HUES6 (cell line): ENCODE measurements around the gene PPT2.
"Not testable (repeated sequence)": the region's sequence is repeated elsewhere in the genome, so short reads cannot be mapped to it uniquely, and the experiment has no call there.

Experiments used
- H3K27ac ChIP-seq: 2 replicates; pipeline ENCODE4 v1.7.0; 2013; ENCODE audit warnings: low read depth, mild to moderate bottlenecking, low read length, inconsistent platforms
- H3K27me3 ChIP-seq: 2 replicates; pipeline ENCODE4 v1.6.1; 2013; ENCODE audit warnings: low read length; ENCODE audit not compliant: control insufficient read depth, insufficient read depth
- H3K36me3 ChIP-seq: 2 replicates; pipeline ENCODE4 v1.6.1; 2013; ENCODE audit warnings: low read length; ENCODE audit not compliant: control insufficient read depth, insufficient read depth
- H3K4me1 ChIP-seq: 2 replicates; pipeline ENCODE4 v1.6.1; 2013; ENCODE audit warnings: low read length; ENCODE audit not compliant: control insufficient read depth, insufficient read depth
- H3K4me3 ChIP-seq: 2 replicates; pipeline ENCODE4 v1.5.1; 2013; ENCODE audit warnings: low read depth, low read length
- H3K9ac ChIP-seq: one replicate; pipeline ENCODE4 v1.6.1; 2013; ENCODE audit warnings: mild to moderate bottlenecking, low read length
- H3K9me3 ChIP-seq: 2 replicates; pipeline ENCODE4 v1.6.1; 2013; ENCODE audit warnings: low read depth, low read length; ENCODE audit not compliant: control insufficient read depth, insufficient read depth

PPT2 gene

GRCh38 chr6:32127717-32128592 is 26.0 kb upstream of the PPT2 start, which contains the start of gene ATF6B:
Gene ATF6B (minus strand): TSS chr6:32128246. CDS start chr6:32128207, 39 bp downstream.
- Histone ChIP-seq H3K27me3 (no peaks in the 10 kb centered on the region), H3K4me1 (peaks cover 19% of the 10 kb centered on the region), H3K9me3 (no peaks in the 10 kb centered on the region), H3K9ac (peak within 1 kb of the TSS; percentile 95), H3K4me3 (peak within 1 kb of the TSS; percentile 96), H3K36me3 (peaks cover 11% of the 10 kb centered on the region), H3K27ac (peak within 1 kb of the TSS; percentile 65; the same call in 1 of the 2 replicates)

DNA sequence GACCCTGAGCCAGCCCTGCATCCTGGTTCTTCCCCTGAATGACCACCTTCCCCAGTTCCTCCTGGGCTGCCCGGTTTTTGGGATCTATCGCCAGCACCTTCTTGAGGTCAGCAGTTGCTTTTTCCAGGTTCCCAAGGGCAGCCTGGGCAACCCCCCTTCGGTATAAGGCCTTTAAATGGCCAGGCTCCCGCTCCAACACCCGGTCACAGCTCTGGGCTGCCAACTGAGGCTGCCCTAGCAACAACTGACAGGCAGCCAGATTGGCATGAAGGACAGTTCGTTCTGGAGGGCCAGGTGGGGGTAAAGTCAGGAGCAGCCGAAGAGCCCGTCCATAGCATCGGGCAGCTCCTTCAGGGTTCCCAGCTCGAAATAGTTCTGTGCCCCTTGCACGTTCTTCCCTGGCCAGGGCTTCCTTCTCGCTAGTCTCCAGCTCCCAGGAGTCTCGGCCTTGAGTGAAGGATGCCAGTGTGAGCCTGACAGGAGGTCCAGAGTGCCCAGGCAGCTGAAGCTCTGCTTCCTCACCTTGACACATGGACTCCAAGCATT is 25.1 kb upstream of the PPT2 start:
- peak overlapping the region; percentile 70 for H3K4me3 ChIP-seq
- peaks cover 19% of the 10 kb centered on the region for H3K4me1 ChIP-seq
- H3K9me3 ChIP-seq = no peaks in the 10 kb centered on the region
- no peaks in the 10 kb centered on the region for H3K27me3 ChIP-seq
- peak overlapping the region; percentile 12 for H3K9ac ChIP-seq
- peaks cover 11% of the 10 kb centered on the region for H3K36me3 ChIP-seq
- no peak overlapping the region for H3K27ac ChIP-seq

DNA sequence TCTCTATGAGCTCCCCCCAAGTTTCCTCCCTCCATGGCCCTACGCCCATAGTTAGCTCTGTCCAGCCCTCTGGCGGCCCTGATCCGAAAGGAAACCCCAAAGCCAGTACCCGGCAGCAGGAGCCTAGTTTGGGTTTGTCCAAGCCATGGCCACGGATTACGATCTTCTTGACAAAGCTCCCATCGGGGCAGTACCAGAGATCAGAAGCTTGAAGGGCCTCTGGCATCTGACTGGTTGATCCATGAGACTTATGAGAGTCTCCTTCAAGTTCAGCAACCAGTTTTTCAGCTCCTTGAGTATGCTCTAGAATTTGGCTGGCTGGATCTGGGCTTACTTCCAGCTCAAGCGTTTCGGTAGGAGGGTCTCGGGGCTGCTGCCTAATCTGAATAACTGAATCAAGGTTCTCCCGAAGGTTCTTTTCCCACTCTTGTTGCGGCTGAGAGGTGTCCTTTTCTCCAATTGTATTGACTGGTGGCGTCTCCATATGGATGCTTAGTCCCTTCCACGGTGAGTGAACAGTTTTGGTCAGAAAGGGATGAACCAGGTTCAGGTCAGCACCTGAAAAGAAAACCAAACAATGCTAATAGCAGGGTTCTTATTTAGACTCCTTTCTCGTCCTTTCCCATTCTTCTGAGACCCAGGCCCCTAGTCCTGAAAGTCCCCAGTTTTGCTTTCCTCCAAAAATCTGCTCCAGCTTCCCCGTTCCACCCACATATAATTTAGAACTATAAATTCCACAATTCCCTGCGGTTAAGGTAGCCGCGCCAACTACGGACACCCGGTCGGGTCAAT is 24.4 kb upstream of the PPT2 start:
- H3K9me3 ChIP-seq = no peaks in the 10 kb centered on the region
- H3K36me3 ChIP-seq = peaks cover 7% of the 10 kb centered on the region
- no peaks in the 10 kb centered on the region for H3K27me3 ChIP-seq
- H3K4me3 ChIP-seq = peak overlapping the region; percentile 70
- H3K4me1 ChIP-seq = peaks cover 19% of the 10 kb centered on the region
- no peak overlapping the region for H3K27ac ChIP-seq
- H3K9ac ChIP-seq = peak overlapping the region; percentile 48

- Histone ChIP-seq H3K27ac (no peak overlapping the region), H3K4me1 (peaks cover 19% of the 10 kb centered on the region)
These were observed 22.4 kb upstream of the PPT2 start for GRCh38 chr6:32131439-32131948.

DNA sequence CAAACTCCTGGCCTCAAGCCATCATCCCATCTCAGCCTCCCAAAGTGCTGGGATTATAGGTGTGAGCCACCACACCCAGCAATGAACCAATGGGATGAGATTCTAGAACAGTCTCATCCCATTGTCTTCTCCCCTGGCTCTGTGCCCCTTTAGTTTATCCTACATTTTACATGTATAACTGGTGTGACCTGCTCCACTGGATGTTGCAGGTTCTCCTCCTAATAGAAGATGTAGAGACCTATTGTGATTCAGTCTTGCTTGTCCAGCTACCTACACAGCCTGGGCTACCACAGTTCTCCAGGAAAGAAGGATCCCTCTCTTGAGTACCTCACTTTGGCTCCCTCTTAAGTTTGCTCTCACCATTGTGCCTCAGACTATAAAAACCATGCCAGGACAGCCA is 21.8 kb upstream of the PPT2 start:
- Histone ChIP-seq H3K9ac (no peak overlapping the region), H3K27me3 (no peaks in the 10 kb centered on the region), H3K27ac (no peak overlapping the region), H3K36me3 (no peaks in the 10 kb centered on the region), H3K4me3 (no peak overlapping the region), H3K9me3 (no peaks in the 10 kb centered on the region), H3K4me1 (peaks cover 16% of the 10 kb centered on the region)

More at GRCh38 chr6:32131439-32131948, 22.4 kb upstream of the PPT2 start:
- no peak overlapping the region for H3K4me3 ChIP-seq
- no peaks in the 10 kb centered on the region for H3K27me3 ChIP-seq
- no peaks in the 10 kb centered on the region for H3K36me3 ChIP-seq
- no peak overlapping the region for H3K9ac ChIP-seq
- no peaks in the 10 kb centered on the region for H3K9me3 ChIP-seq

GRCh38 chr6:32133786-32134185 is 20.2 kb upstream of the PPT2 start:
- no peaks in the 10 kb centered on the region for H3K27me3 ChIP-seq
- H3K4me1 ChIP-seq = peaks cover 8% of the 10 kb centered on the region; the same call in 1 of the 2 replicates
- no peaks in the 10 kb centered on the region for H3K36me3 ChIP-seq
- H3K27ac ChIP-seq = no peak overlapping the region
- no peak overlapping the region for H3K9ac ChIP-seq
- no peaks in the 10 kb centered on the region for H3K9me3 ChIP-seq
- H3K4me3 ChIP-seq = no peak overlapping the region

DNA sequence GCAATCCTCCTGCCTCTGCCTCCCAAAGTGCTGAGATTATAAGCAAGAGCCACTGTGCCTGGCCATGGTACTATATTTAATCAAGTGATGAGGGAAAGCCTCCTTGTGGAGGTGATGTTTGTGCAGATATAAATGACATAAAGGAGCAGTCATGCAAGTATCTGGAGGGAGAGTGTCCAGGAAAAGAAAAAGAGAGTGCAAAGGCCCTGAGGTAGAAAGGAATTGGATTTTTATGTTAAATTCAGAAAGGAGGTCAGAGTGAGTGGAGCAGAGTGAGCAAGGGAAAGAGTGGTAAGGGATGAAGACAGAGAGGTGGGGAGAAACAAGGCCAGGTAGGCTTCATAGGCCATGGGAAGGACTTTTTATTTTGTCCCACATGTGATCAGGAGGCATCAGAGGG is 16.5 kb upstream of the PPT2 start:
- no peaks in the 10 kb centered on the region for H3K9me3 ChIP-seq
- H3K4me3 ChIP-seq = no peak overlapping the region
- H3K27ac ChIP-seq = no peak overlapping the region
- H3K4me1 ChIP-seq = no peaks in the 10 kb centered on the region
- H3K27me3 ChIP-seq = no peaks in the 10 kb centered on the region
- H3K36me3 ChIP-seq = no peaks in the 10 kb centered on the region
- H3K9ac ChIP-seq = no peak overlapping the region

- Histone ChIP-seq H3K27me3 (no peaks in the 10 kb centered on the region), H3K4me3 (no peak overlapping the region), H3K9ac (no peak overlapping the region), H3K27ac (no peak overlapping the region), H3K36me3 (no peaks in the 10 kb centered on the region), H3K4me1 (no peaks in the 10 kb centered on the region), H3K9me3 (no peaks in the 10 kb centered on the region)
These were observed 14.4 kb upstream of the PPT2 start for GRCh38 chr6:32139590-32139989.

GRCh38 chr6:32140420-32141046 is 13.4 kb upstream of the PPT2 start:
- Histone ChIP-seq H3K4me3 (no peak overlapping the region), H3K9ac (no peak overlapping the region), H3K36me3 (no peaks in the 10 kb centered on the region), H3K4me1 (no peaks in the 10 kb centered on the region), H3K9me3 (no peaks in the 10 kb centered on the region), H3K27me3 (no peaks in the 10 kb centered on the region), H3K27ac (no peak overlapping the region)

GRCh38 chr6:32144238-32144637 is 9.7 kb upstream of the PPT2 start:
- H3K36me3 ChIP-seq, H3K9me3 ChIP-seq, H3K27me3 ChIP-seq, H3K9ac ChIP-seq, H3K4me3 ChIP-seq, H3K27ac ChIP-seq: not testable (repeated sequence)
- peaks cover 22% of the 10 kb centered on the region for H3K4me1 ChIP-seq
